HCT116 (cell line): ENCODE measurements around the gene FAM78B. TPM values are rescaled to one million over a fixed set of nuclear protein-coding genes. Genes with fewer than 3 reads are reported as not detected.

ENCODE experiments used
- ATAC-seq: fragments of 200-7000 bp; cut with Tn5 transposase; 2 replicates; pipeline ENCODE4 v1.9.1; 2020; ENCODE audit warnings: mild to moderate bottlenecking, moderate library complexity
- BruUV-seq: library from RNA; stranded (reverse); fragments of 400-500 nt; replicated peaks from 2 replicates; lab custom pipeline; 2021; lab: Mats Ljungman, UMichigan
- CTCF ChIA-PET: fragments of 300-600 bp; sonication (Branson Sonifier 250); formaldehyde crosslinking; loops from one replicate; lab custom pipeline; 2021; ENCODE audit warnings: antibody characterized with exemption; lab: Charles Lee
- POLR2A ChIA-PET: fragments of 300-600, 350-600 bp; sonication (Branson Sonifier 250); formaldehyde crosslinking; loops from one replicate; lab custom pipeline; 2021; ENCODE audit warnings: antibody characterized with exemption; lab: Charles Lee
- RAD21 ChIA-PET, 2 experiments: fragments of 300-600 bp; sonication (Branson Sonifier 250); formaldehyde crosslinking; loops; one replicate each; lab custom pipeline; 2023; ENCODE audit warnings: low total read pairs in 2 of 2; ENCODE audit not compliant: uncharacterized antibody in 2 of 2, unreplicated experiment in 2 of 2, low non-redundant PET in 1 of 2; lab: Charles Lee
- DNase-seq: peaks from one replicate; pipeline ENCODE4 v3.0.0-alpha.2; 2010; ENCODE audit warnings: low read depth, low spot score
- H2AFZ ChIP-seq: fragments of 200-600 bp; shearing (Covaris generic), sonication (generic); 2 replicates; pipeline ENCODE4 v1.6.1; 2017; ENCODE audit warnings: low read depth, mixed run types, mixed read lengths, antibody characterized with exemption, low read length; ENCODE audit not compliant: poor library complexity, severe bottlenecking
- H3K27ac ChIP-seq: 2 replicates; pipeline ENCODE4 v1.5.1; 2012; ENCODE audit warnings: low read depth, low read length
- H3K27me3 ChIP-seq: fragments of 200-600 bp; sonication (generic); 2 replicates; pipeline ENCODE4 v1.6.1; 2016; ENCODE audit warnings: mixed run types, low read length, mixed read lengths; ENCODE audit not compliant: insufficient read depth
- H3K36me3 ChIP-seq, 2 experiments: fragments of 200-500 bp in 1 of 2; fragments of 200-600 bp in 1 of 2; sonication (Bioruptor generic) in 1 of 2; sonication (generic) in 1 of 2; 2 replicates each; pipeline versions ENCODE4 v1.5.1 to v1.6.1; 2014 to 2016; ENCODE audit warnings: low read length in 2 of 2, inconsistent platforms in 1 of 2, mixed read lengths in 1 of 2, mixed run types in 1 of 2; ENCODE audit not compliant: insufficient read depth in 2 of 2, control insufficient read depth in 1 of 2
- H3K4me1 ChIP-seq, 2 experiments: fragments of 200-600 bp in 1 of 2; sonication (generic) in 1 of 2; 2 replicates each; pipeline versions ENCODE4 v1.5.1 to v1.6.1; 2012 to 2017; ENCODE audit warnings: low read length in 2 of 2, inconsistent platforms in 1 of 2, mild to moderate bottlenecking in 1 of 2, mixed read lengths in 1 of 2, mixed run types in 1 of 2, moderate library complexity in 1 of 2; ENCODE audit not compliant: insufficient read depth in 2 of 2, control insufficient read depth in 1 of 2
- H3K4me2 ChIP-seq: fragments of 200-600 bp; sonication (generic); 2 replicates; pipeline ENCODE4 v1.6.1; 2017; ENCODE audit warnings: mixed run types, low read length, mixed read lengths
- H3K4me3 ChIP-seq, 2 experiments: fragments of 200-600 bp in 1 of 2; sonication (generic) in 1 of 2; replicated peaks in 1 of 2; 2 replicates each; pipeline ENCODE4 v1.5.1; 2011 to 2016; ENCODE audit warnings: low read length in 2 of 2, control low read depth in 1 of 2, low read depth in 1 of 2, mild to moderate bottlenecking in 1 of 2, mixed read lengths in 1 of 2, mixed run types in 1 of 2
- H3K79me2 ChIP-seq: fragments of 200-600 bp; sonication (generic); 2 replicates; pipeline ENCODE4 v1.6.1; 2017; ENCODE audit warnings: mild to moderate bottlenecking, mixed run types, low read length, moderate library complexity, mixed read lengths; ENCODE audit not compliant: insufficient read depth
- H3K9ac ChIP-seq: fragments of 200-600 bp; sonication (generic); 2 replicates; pipeline ENCODE4 v1.6.1; 2016; ENCODE audit warnings: low read length, mixed read lengths
- H3K9me2 ChIP-seq: fragments of 200-600 bp; sonication (generic), shearing (Covaris generic); 2 replicates; pipeline ENCODE4 v1.6.1; 2017; ENCODE audit warnings: mixed run types, mild to moderate bottlenecking, moderate library complexity; ENCODE audit not compliant: insufficient read depth
- H3K9me3 ChIP-seq, 2 experiments: fragments of 200-500 bp in 1 of 2; fragments of 200-600 bp in 1 of 2; sonication (Bioruptor generic) in 1 of 2; sonication (generic) in 1 of 2; 2 replicates each; pipeline ENCODE4 v1.6.1; 2014 to 2017; ENCODE audit warnings: low read length in 2 of 2, mixed read lengths in 2 of 2, inconsistent platforms in 1 of 2, low read depth in 1 of 2, mild to moderate bottlenecking in 1 of 2, mixed run types in 1 of 2, moderate library complexity in 1 of 2; ENCODE audit not compliant: control insufficient read depth in 1 of 2, insufficient read depth in 1 of 2
- H4K20me1 ChIP-seq: fragments of 200-600 bp; sonication (generic), shearing (Covaris generic); 2 replicates; pipeline ENCODE4 v1.6.1; 2017; ENCODE audit warnings: mixed run types, mild to moderate bottlenecking, moderate library complexity; ENCODE audit not compliant: insufficient read depth
- ATF3 ChIP-seq: IDR thresholded peaks from 2 replicates; pipeline ENCODE4 v1.6.1; 2012
- CBX3 ChIP-seq: IDR thresholded peaks from 2 replicates; pipeline ENCODE4 v1.6.1; 2012; ENCODE audit warnings: low read depth
- CEBPB ChIP-seq: IDR thresholded peaks from 2 replicates; pipeline ENCODE4 v1.6.1; 2012; ENCODE audit warnings: low read depth
- EGR1 ChIP-seq: IDR thresholded peaks from 2 replicates; pipeline ENCODE4 v1.6.1; 2012; ENCODE audit warnings: low read depth
- ELF1 ChIP-seq: IDR thresholded peaks from 2 replicates; pipeline ENCODE4 v1.6.1; 2012; ENCODE audit warnings: low read depth, borderline replicate concordance
- EZH2phosphoT487 ChIP-seq: fragments of 200-600 bp; IDR thresholded peaks from 2 replicates; pipeline ENCODE4 v1.6.1; 2018; ENCODE audit warnings: antibody characterized with exemption, borderline replicate concordance
- FOSL1 ChIP-seq: IDR thresholded peaks from 2 replicates; pipeline ENCODE4 v1.6.1; 2012; ENCODE audit warnings: low read depth
- JUND ChIP-seq: IDR thresholded peaks from 2 replicates; pipeline ENCODE4 v1.6.1; 2012
- POLR2A ChIP-seq: IDR thresholded peaks from 2 replicates; pipeline ENCODE4 v1.7.0; 2011; ENCODE audit warnings: borderline replicate concordance; ENCODE audit not compliant: insufficient read depth, insufficient read length; ENCODE audit errors: extremely low read depth
- YY1 ChIP-seq: IDR thresholded peaks from 2 replicates; pipeline ENCODE4 v1.6.1; 2011; ENCODE audit warnings: low read length, low read depth, moderate library complexity, mild to moderate bottlenecking; ENCODE audit not compliant: insufficient replicate concordance; ENCODE audit errors: extremely low read depth
- intact Hi-C: fragments of 100-400 bp; cut with micrococcal nuclease; formaldehyde crosslinking; loops from 2 replicates; pipeline ENCODE4 v1.10.0; 2022
- total RNA-seq: library from RNA; stranded (reverse); gene quantifications from one replicate; pipeline ENCODE4 v1.2.1, GENCODE V29; 2021; ENCODE audit not compliant: unreplicated experiment
- TF ChIP-seq, protein P1 (sequence below): IDR thresholded peaks from 2 replicates; pipeline ENCODE4 v1.6.1; 2012; ENCODE audit warnings: low read depth

The FAM78B gene
- total RNA-seq, 1 experiment from 2014 or later, result 1.4 TPM

GRCh38 chr1:166197597-166197996, 30.8 kb upstream of the FAM78B start:
- Histone ChIP-seq H3K9ac (no peak overlapping the region), H3K9me2 (no peaks in the 10 kb centered on the region), H3K4me2 (no peak overlapping the region), H3K36me3 (no peaks in the 10 kb centered on the region), H3K9me3 (no peaks in the 10 kb centered on the region), H3K27ac (no peak overlapping the region), H3K4me1 (no peaks in the 10 kb centered on the region), H3K4me3 (no peak overlapping the region), H3K79me2 (no peaks in the 10 kb centered on the region), H2AFZ (no peak overlapping the region), H3K27me3 (peaks cover 16% of the 10 kb centered on the region), H4K20me1 (no peaks in the 10 kb centered on the region)
- TF ChIP-seq CBX3 (no peak), CEBPB (no peak), FOSL1 (no peak), JUND (no peak), ELF1 (no peak), EZH2phosphoT487 (no peak), EGR1 (no peak), YY1 (no peak), POLR2A (no peak), ATF3 (no peak)
- TF ChIP-seq, protein P1, sequence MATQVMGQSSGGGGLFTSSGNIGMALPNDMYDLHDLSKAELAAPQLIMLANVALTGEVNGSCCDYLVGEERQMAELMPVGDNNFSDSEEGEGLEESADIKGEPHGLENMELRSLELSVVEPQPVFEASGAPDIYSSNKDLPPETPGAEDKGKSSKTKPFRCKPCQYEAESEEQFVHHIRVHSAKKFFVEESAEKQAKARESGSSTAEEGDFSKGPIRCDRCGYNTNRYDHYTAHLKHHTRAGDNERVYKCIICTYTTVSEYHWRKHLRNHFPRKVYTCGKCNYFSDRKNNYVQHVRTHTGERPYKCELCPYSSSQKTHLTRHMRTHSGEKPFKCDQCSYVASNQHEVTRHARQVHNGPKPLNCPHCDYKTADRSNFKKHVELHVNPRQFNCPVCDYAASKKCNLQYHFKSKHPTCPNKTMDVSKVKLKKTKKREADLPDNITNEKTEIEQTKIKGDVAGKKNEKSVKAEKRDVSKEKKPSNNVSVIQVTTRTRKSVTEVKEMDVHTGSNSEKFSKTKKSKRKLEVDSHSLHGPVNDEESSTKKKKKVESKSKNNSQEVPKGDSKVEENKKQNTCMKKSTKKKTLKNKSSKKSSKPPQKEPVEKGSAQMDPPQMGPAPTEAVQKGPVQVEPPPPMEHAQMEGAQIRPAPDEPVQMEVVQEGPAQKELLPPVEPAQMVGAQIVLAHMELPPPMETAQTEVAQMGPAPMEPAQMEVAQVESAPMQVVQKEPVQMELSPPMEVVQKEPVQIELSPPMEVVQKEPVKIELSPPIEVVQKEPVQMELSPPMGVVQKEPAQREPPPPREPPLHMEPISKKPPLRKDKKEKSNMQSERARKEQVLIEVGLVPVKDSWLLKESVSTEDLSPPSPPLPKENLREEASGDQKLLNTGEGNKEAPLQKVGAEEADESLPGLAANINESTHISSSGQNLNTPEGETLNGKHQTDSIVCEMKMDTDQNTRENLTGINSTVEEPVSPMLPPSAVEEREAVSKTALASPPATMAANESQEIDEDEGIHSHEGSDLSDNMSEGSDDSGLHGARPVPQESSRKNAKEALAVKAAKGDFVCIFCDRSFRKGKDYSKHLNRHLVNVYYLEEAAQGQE, result no peak
- no peak for ATAC-seq
- DNase-seq, result no peak
- POLR2A ChIA-PET, result no interaction called here
- RAD21 ChIA-PET, result no interaction called here
- intact Hi-C loops, result no loop called here
- CTCF ChIA-PET, result no interaction called here
- no TSS peak for BruUV-seq
